ENCODE measurements around the gene NPPB.

Gene NPPB

GRCh38 chr1:11831945-11832725 is 26.6 kb downstream of the NPPB start:
- no peak for DNase-seq

DNA sequence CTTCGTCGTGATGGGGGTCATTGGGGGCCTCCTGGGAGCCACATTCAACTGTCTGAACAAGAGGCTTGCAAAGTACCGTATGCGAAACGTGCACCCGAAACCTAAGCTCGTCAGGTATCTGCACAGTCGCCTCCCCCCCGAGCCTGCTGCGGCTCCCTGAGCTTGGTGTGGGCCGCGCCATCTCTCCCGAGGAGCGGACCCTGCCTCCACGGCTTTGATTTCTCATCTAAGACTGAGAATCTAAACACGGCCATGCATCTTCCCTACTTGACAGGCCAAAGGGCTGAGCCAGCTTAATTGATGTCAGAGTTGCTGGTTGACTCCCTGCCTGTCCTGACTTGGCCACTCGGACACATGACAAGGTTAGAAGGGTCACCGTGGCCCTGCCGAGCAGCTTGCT is 30.2 kb downstream of the NPPB start:
- DNase-seq: no peak

- DNase-seq: no peak
Observed at GRCh38 chr1:11826946-11827345, 31.8 kb downstream of the NPPB start.

GRCh38 chr1:11825131-11825530 is 33.6 kb downstream of the NPPB start:
- no peak for DNase-seq

DNA sequence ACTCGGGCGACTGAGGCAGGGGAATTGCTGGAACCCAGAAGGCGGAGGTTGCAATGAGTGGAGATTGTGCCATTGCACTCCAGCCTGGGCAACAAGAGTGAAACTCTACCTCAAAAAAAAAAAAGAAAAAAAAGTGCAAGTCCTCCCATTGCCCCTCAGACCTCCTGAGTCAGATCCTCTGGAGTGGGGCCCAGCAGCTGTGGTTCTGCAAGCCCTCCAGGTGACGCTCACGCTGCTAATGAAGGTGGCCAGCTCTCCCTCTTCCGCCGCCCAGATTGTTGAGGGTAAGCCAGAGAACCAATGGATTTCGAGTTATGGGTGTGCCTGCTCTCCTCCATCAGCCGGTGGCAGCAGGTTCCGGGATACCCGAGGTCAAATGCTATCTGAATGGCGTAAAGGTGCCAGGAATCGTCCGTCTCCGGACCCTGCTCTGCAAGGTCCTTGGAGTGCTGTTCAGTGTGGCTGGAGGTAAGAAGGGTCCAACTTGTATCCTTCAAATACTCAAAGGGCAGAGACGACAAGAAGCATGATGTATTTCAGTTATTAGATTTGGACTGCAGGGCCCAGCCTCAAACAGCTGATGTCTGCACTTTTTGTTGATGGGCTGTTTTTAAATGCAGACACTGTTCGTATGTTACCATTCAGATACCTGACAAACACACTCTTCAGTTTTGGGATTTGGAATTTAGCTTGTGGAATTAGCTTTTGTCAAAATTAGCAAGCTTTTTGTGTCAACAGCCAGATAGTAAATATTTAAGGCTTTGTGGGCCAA is 35.2 kb downstream of the NPPB start:
- DNase-seq: no peak

GRCh38 chr1:11822091-11822490 is 36.7 kb downstream of the NPPB start:
- no peak for DNase-seq

GRCh38 chr1:11817192-11817591 is 41.6 kb downstream of the NPPB start:
- DNase-seq: no peak

DNA sequence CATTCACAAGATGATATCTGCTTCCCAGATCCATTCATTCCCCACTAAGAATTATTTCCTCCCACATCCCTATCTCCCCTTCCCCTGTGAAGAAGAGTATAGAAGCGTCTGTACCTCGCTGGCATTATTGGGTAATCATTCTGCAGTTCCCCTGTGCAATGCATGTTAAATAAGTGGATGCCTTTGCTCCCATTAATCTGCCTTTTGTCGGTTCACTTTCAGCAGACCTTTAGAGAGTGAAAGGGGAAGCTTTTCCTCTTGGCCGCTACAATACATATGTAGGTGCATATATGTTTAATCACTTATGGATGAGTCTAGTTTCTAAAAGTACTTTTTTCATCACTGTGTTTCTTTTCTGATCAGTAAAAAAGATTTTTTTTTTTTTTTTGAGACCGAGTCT is 45.7 kb downstream of the NPPB start:
- DNase-seq: peak; percentile 33
